ENCODE measurements around the gene CFAP90. TPM values are rescaled to one million over a fixed set of nuclear protein-coding genes. Genes with fewer than 3 reads are reported as not detected.

CFAP90 gene
- total and polyA plus RNA-seq, 2 of the 8 experiments (the other 6 are each of a cell fraction or from before 2014, with no cell fraction given) = 0.39 to 0.92 TPM

- H3K27me3 ChIP-seq (replicated peaks in 1 of 4; ENCODE audit: control insufficient read depth in 3 of 4, extremely low read depth in 1 of 4, insufficient read depth in 3 of 4, low read length in 3 of 4) = no peaks in the 10 kb centered on the region
- no peaks in the 10 kb centered on the region for H3K79me1 ChIP-seq (ENCODE audit: low read depth, low read length)
- no peak overlapping the region for H3K27ac ChIP-seq (ENCODE audit: low read depth, low read length)
- H4K20me1 ChIP-seq (replicated peaks in 1 of 2; ENCODE audit: control insufficient read depth in 1 of 2, insufficient read depth in 2 of 2, low read length in 2 of 2) = no peaks in the 10 kb centered on the region
- H3K4me3 ChIP-seq (ENCODE audit: extremely low read depth in 1 of 4, insufficient read depth in 2 of 4, low read depth in 3 of 4, low read length in 4 of 4) = no peak overlapping the region
- H3K14ac ChIP-seq (ENCODE audit: insufficient read length) = no peak overlapping the region
- no peak overlapping the region for H3K4ac ChIP-seq (replicated peaks; ENCODE audit: insufficient read length, low read depth, low read length)
- H2BK120ac ChIP-seq (replicated peaks; ENCODE audit: low read depth, low read length) = no peak overlapping the region
- no peak overlapping the region for H4K91ac ChIP-seq (replicated peaks; ENCODE audit: insufficient read length, low read length)
- H2AFZ ChIP-seq (ENCODE audit: low read length) = no peak overlapping the region
- no peak overlapping the region for H2BK20ac ChIP-seq (ENCODE audit: low read length)
- no peaks in the 10 kb centered on the region for H3K23me2 ChIP-seq (ENCODE audit: low read depth, low read length)
- no peak overlapping the region for H2BK12ac ChIP-seq (ENCODE audit: low read depth, low read length)
- H4K5ac ChIP-seq (ENCODE audit: insufficient read length, low read depth, low read length) = no peak overlapping the region
- WGBS, 2 experiments (ENCODE audit: extremely low coverage in 1 of 2, insufficient coverage in 1 of 2, insufficient read length in 1 of 2, insufficient replicate concordance in 2 of 2, low coverage in 1 of 2, low lambda C conversion rate in 2 of 2, missing lambda C conversion rate in 1 of 2) = 89% methylated on average over 6 of the region's 6 CpGs; no CpG with 5 or more reads in 1 of the 2 experiments
- no peak overlapping the region for H2BK15ac ChIP-seq (ENCODE audit: low read length)
- FAIRE-seq (no peak), DNase-seq (ENCODE audit: low read depth in 1 of 2, low spot score in 2 of 2) (no peak)
- no peak overlapping the region for H3K56ac ChIP-seq (replicated peaks; ENCODE audit: insufficient read length, low read depth, low read length)
- H3K36me3 ChIP-seq (ENCODE audit: control insufficient read depth in 2 of 4, insufficient read depth in 4 of 4, low read length in 3 of 4) = peaks cover 0 to 20% (median 2%) of the 10 kb centered on the region in 4 experiments; a peak in 5 of 8 replicates
- no peak overlapping the region for H2AK5ac ChIP-seq (ENCODE audit: low read depth, low read length)
- no peak overlapping the region for H3K23ac ChIP-seq (ENCODE audit: insufficient read length)
- H3K18ac ChIP-seq (ENCODE audit: extremely low read depth, low read length) = no peak overlapping the region
- no peak overlapping the region for H2BK5ac ChIP-seq (ENCODE audit: low read depth, low read length)
- no peaks in the 10 kb centered on the region for H3K4me1 ChIP-seq (replicated peaks in 1 of 4; ENCODE audit: control insufficient read depth in 3 of 4, insufficient read depth in 4 of 4, low read length in 3 of 4)
- H3K9me3 ChIP-seq (ENCODE audit: insufficient read depth in 2 of 2, low read depth in 1 of 2, low read length in 1 of 2) = no peaks in the 10 kb centered on the region
- no peak overlapping the region for H3K9ac ChIP-seq (replicated peaks in 1 of 4; ENCODE audit: extremely low read depth in 1 of 4, low read depth in 3 of 4, low read length in 3 of 4)
- no peak overlapping the region for H3K4me2 ChIP-seq (ENCODE audit: insufficient read depth in 1 of 2, low read depth in 2 of 2, low read length in 2 of 2)
- H4K8ac ChIP-seq (ENCODE audit: extremely low read depth, insufficient read depth, low read length) = no peak overlapping the region
- POLR2A ChIA-PET (ENCODE audit: partially characterized antibody) = interaction anchor here (1.5 kb wide), 1 partner anchor 9 kb away, joined by 3 read pairs; no protein-coding TSS in a partner anchor
- no peaks in the 10 kb centered on the region for H3K79me2 ChIP-seq (ENCODE audit: control insufficient read depth in 1 of 2, insufficient read depth in 2 of 2, low read length in 2 of 2)
- CTCF ChIA-PET (ENCODE audit: partially characterized antibody) = interaction anchor here (1.1 kb wide), 1 partner anchor 50 kb away, joined by 3 read pairs; no protein-coding TSS in a partner anchor
- no peak for TF ChIP-seq CEBPB (IDR thresholded peaks at IDR 0.05; ENCODE audit: low read depth, low read length)
- no peak for TF ChIP-seq JUN (IDR thresholded peaks at IDR 0.05; ENCODE audit: low read depth, low read length)
- no peak for TF ChIP-seq RAD21 (IDR thresholded peaks at IDR 0.05 in 1 of 2, conservative IDR thresholded peaks at IDR 0.05 in 1 of 2; ENCODE audit: low read depth in 2 of 2, low read length in 2 of 2)
- TF ChIP-seq SP1 (IDR thresholded peaks at IDR 0.05; ENCODE audit: low read depth, low read length) = no peak
- no peak for TF ChIP-seq SRF (IDR thresholded peaks at IDR 0.05; ENCODE audit: low read depth, low read length)
- TF ChIP-seq POLR2A (IDR thresholded peaks at IDR 0.05; ENCODE audit: control extremely low read depth in 1 of 2, low read depth in 2 of 2, low read length in 2 of 2) = no peak
- no peak for TF ChIP-seq NANOG (IDR thresholded peaks at IDR 0.05; ENCODE audit: insufficient read depth, low read depth, low read length, poor library complexity, severe bottlenecking)
Observed at GRCh38 chr5:7802855-7803254, 48.1 kb downstream of the CFAP90 start.
